HEK293 (cell line): ENCODE data around the gene ZNF236.

ENCODE experiments used
- CTCF ChIP-seq: fragments of 450-650 bp; formaldehyde crosslinking; IDR thresholded peaks from 2 replicates; pipeline ENCODE4 v1.5.1; 2016; ENCODE audit warnings: missing biosample characterization, missing genetic modification characterization
- MZF1 ChIP-seq: fragments of 450-650 bp; formaldehyde crosslinking; IDR thresholded peaks from 2 replicates; pipeline ENCODE4 v1.5.1; 2017; ENCODE audit warnings: missing biosample characterization, missing genetic modification characterization, borderline replicate concordance
- REST ChIP-seq: fragments of 450-650 bp; formaldehyde crosslinking; IDR thresholded peaks from 2 replicates; pipeline ENCODE4 v1.5.1; 2016; ENCODE audit warnings: missing biosample characterization, missing genetic modification characterization
- TCF7L2 ChIP-seq: IDR thresholded peaks from 2 replicates; pipeline ENCODE4 v1.6.1; 2011; ENCODE audit warnings: low read depth, mild to moderate bottlenecking, inconsistent platforms, low read length, moderate library complexity, borderline replicate concordance
- ZBTB48 ChIP-seq: fragments of 450-650 bp; formaldehyde crosslinking; IDR thresholded peaks from 2 replicates; pipeline ENCODE4 v1.5.1; 2016; ENCODE audit warnings: missing biosample characterization, missing genetic modification characterization
- ZNF138 ChIP-seq: fragments of 450-650 bp; formaldehyde crosslinking; IDR thresholded peaks from 2 replicates; pipeline ENCODE4 v1.5.1; 2016; ENCODE audit warnings: missing biosample characterization, missing genetic modification characterization, borderline replicate concordance
- ZNF184 ChIP-seq: fragments of 450-650 bp; IDR thresholded peaks from 2 replicates; pipeline ENCODE4 v1.5.1; 2018; ENCODE audit warnings: missing biosample characterization, mild to moderate bottlenecking, missing genetic modification characterization
- ZNF292 ChIP-seq: fragments of 450-650 bp; formaldehyde crosslinking; IDR thresholded peaks from 2 replicates; pipeline ENCODE4 v1.5.1; 2016; ENCODE audit warnings: low read depth, missing biosample characterization, missing genetic modification characterization, borderline replicate concordance
- ZNF335 ChIP-seq: fragments of 450-650 bp; formaldehyde crosslinking; conservative IDR thresholded peaks from 2 replicates; pipeline ENCODE4 v1.5.1; 2016; ENCODE audit warnings: missing biosample characterization, missing genetic modification characterization
- ZNF366 ChIP-seq: fragments of 450-650 bp; formaldehyde crosslinking; conservative IDR thresholded peaks from 2 replicates; pipeline ENCODE4 v1.5.1; 2016; ENCODE audit warnings: missing biosample characterization, missing genetic modification characterization
- ZNF560 ChIP-seq: fragments of 450-650 bp; formaldehyde crosslinking; IDR thresholded peaks from 2 replicates; pipeline ENCODE4 v1.5.1; 2017; ENCODE audit warnings: missing biosample characterization, missing genetic modification characterization, borderline replicate concordance
- ZNF704 ChIP-seq: fragments of 450-650 bp; formaldehyde crosslinking; IDR thresholded peaks from 2 replicates; pipeline ENCODE4 v1.5.1; 2016; ENCODE audit warnings: missing biosample characterization, missing genetic modification characterization
- ZNF792 ChIP-seq: fragments of 450-650 bp; formaldehyde crosslinking; IDR thresholded peaks from 2 replicates; pipeline ENCODE4 v1.5.1; 2016; ENCODE audit warnings: missing biosample characterization, missing genetic modification characterization

DNA sequence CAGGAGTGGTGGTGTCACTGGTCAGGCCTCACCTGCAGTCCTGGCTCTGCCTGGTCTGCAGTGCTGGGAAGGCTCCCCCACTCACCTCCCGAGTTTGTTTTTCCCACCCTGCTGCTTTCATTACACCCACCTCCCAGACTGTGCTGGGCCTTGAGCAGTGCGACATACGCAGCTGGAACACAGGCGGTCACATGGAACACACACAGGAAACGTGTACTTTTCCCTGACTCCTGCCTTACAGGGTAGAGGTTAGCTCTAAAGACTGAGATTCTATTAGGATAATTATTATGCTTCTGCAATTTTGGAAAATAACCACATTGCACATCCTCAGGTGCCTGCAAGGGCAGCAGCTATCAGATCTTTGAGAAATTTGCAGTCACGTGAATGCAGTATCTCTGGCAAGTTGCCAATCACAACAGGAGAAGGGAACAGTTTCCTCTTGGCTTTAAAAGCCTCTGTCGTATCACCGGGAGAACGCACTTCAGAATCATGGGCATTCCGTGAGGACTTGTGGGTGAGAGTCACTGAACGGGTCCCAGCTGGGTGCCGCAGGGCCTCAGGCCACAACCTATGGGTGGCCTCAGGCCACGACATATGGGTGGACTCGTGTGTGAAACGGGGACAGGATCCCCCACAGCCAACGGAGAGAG is 136.5 kb downstream of the ZNF236 start:
- TF ChIP-seq CTCF (no peak), ZNF704 (tag by site-specific recombination) (no peak), ZNF366 (no peak), MZF1 (tag by site-specific recombination) (no peak), REST (tag by site-specific recombination) (no peak), ZNF335 (tag by site-specific recombination) (no peak), ZNF560 (tag by site-specific recombination) (no peak), ZNF184 (tag by site-specific recombination) (no peak), TCF7L2 (no peak), ZBTB48 (no peak), ZNF792 (tag by site-specific recombination) (no peak), ZNF292 (tag by site-specific recombination) (no peak), ZNF138 (tag by site-specific recombination) (no peak)
